GM12801 (cell line): ENCODE data around the gene SPATA18.

Source experiments
- TF ChIP-seq, protein P1 (sequence below): IDR thresholded peaks from one replicate; pipeline ENCODE4 v1.5.1; 2011; ENCODE audit warnings: control low read depth; ENCODE audit not compliant: insufficient read length; ENCODE audit errors: extremely low read depth

SPATA18 gene, protein sequence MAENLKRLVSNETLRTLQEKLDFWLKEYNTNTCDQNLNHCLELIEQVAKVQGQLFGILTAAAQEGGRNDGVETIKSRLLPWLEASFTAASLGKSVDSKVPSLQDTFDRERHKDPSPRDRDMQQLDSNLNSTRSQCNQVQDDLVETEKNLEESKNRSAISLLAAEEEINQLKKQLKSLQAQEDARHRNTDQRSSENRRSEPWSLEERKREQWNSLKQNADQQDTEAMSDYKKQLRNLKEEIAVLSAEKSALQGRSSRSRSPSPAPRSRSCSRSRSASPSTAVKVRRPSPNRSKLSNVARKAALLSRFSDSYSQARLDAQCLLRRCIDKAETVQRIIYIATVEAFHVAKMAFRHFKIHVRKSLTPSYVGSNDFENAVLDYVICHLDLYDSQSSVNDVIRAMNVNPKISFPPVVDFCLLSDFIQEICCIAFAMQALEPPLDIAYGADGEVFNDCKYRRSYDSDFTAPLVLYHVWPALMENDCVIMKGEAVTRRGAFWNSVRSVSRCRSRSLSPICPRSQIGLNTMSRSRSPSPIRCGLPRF

DNA sequence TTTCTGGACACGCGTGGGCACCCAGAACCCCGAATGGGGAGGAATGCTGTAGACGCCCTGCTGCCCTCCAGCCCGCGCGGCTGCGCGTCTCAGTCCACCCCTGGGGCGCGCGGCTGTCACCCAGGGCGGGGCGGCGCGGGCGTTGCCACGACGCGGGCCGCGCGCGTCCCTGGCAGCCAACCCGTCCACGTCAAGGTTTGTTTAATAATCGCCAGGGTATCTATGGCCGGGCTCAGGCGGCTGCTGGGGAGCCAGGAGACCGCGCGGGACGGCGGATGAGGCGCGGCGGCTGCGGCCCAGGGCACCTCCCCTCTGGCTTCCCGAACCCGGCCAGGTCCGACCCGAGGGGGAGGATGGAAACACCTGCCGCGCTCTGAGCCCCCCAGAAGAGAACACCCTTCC is at the start of gene SPATA18:
Gene SPATA18 (plus strand): TSS at position 92 of the 402 bp plus-strand sequence. CDS start 401 bp downstream, outside the sequence.
- TF ChIP-seq, protein P1, sequence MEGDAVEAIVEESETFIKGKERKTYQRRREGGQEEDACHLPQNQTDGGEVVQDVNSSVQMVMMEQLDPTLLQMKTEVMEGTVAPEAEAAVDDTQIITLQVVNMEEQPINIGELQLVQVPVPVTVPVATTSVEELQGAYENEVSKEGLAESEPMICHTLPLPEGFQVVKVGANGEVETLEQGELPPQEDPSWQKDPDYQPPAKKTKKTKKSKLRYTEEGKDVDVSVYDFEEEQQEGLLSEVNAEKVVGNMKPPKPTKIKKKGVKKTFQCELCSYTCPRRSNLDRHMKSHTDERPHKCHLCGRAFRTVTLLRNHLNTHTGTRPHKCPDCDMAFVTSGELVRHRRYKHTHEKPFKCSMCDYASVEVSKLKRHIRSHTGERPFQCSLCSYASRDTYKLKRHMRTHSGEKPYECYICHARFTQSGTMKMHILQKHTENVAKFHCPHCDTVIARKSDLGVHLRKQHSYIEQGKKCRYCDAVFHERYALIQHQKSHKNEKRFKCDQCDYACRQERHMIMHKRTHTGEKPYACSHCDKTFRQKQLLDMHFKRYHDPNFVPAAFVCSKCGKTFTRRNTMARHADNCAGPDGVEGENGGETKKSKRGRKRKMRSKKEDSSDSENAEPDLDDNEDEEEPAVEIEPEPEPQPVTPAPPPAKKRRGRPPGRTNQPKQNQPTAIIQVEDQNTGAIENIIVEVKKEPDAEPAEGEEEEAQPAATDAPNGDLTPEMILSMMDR, result no peak

DNA sequence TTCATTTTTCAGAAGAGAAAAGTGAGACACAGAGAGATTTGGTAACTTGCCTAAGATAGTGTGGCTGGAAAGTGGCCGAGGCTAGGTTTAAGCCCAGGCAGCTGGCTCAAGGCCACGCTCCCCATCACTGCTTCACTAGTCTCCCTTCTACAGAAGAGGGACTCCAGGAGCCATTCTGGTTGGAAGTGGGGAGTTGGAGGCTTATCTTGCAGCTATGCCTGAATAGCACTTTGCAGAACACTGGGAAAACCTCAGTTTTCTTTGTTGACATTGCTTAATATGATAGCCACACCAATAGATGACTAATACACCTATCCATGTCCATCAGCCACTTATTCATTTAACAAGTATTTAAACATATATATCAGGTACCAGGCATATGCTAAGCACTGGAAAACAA is 49.5 kb upstream of the SPATA18 start:
- TF ChIP-seq, protein P1, result no peak

DNA sequence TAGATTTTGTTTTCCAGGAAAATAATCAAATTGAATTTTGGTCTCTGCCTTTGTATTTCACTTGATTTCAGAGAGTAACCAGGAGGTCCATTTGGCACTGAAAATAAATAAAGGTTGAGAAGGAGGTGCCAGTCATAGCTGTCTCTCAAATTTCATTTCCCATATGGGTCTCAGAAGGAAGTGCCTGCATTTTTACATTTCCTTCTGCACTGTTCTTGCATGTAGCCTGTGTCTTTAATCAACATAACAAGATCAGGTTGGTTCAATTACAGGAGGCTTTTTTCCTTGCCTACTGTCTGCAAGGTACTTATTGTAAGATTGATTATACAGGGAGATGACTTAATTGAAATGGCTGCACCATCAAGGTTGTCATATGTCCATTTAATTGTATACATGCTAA is 46.7 kb upstream of the SPATA18 start:
- TF ChIP-seq, protein P1, result no peak

DNA sequence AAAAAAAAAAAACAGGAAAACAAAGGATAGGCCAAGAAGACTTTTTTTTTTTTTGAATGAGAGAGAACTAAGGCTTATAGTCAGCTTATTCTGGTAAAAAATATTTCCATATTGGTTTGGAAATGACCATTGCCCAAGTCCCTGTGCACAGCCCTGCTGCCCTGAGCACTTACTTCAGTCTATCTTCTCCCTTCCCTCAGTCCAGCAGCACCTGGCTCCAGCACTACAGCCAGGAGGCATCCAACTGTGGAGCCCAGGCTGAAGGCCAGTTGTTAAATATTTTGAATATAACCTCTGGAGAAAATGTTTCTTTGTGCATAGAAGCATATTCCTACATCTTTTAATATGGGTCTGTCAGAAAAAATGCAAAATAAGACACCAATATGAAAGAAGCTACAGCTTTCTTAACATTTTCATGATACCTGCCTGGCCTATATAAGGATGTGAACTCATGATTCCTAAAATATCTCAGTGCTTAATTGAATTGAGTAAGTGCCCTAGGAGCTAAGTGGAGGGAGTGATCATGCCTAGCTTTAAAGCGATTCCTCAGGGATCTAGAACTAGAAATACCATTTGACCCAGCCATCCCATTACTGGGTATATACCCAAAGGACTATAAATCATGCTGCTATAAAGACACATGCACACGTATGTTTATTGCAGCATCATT is 45.4 kb upstream of the SPATA18 start:
- TF ChIP-seq, protein P1, result no peak

DNA sequence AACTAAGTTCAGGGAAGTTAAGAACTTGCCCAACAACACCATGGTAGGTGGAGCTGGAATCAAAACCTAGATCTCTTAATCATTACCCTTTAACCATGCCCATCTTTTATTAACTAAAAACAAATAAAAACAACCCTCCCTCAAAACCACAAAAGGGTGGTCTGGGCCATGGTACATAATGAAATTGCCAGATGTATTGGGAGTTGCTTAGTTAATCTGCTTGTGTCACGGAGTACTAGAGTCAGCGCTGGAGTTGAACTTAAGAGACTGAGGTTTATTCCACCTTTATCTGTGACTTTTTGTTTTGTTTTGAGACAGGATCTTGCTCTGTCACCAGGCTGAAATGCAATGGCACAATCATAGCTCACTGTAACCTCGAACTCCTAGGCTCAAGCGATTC is 44.2 kb upstream of the SPATA18 start:
- TF ChIP-seq, protein P1, result no peak

DNA sequence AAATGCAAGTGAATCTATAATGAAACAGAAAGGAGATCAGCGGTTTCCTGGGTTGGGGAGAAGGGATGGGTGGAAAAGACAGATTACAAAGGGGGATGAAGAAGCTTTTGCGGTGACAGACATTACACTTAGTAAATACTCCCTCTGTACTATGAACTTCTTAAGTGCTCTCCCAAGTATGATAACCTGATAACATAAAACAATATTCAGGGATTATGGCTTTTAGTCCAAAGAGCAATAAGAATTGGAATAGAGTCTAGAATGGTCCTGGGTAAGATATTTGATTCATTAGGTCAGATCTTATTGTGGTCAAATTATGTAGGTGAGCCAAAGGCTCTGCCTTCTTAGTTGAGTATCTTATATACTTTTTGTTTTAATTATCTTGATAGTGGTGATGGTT is 40.1 kb upstream of the SPATA18 start:
- TF ChIP-seq, protein P1, result no peak

DNA sequence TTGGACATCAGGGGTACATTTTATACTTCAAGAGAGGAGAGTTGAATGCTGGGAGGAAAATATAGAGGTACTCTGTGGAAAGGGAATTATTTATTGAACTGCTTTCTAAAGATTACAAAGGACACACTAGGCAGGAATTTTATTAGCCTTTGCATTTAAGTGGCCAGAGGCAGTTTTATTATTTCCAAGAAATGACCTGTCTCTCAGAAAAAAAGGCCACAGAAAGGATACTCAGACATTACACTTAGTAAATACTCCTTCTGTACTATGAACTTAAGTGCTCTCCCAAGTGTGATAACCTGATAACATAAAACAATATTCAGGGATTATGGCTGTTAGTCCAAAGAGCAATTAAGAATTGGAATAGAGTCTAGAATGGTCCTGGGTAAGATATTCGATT is 38.5 kb upstream of the SPATA18 start:
- TF ChIP-seq, protein P1, result no peak
